ENCODE data around the gene ATG14.

ATG14 gene

GRCh38 chr14:55324812-55325211 lies 86.8 kb downstream of the ATG14 start:
- in situ Hi-C loops (cut with MboI; ENCODE audit: low sequenced_read_pairs): no loop called here

GRCh38 chr14:55323910-55324309 lies 87.7 kb downstream of the ATG14 start:
- in situ Hi-C loops (cut with MboI; ENCODE audit: low sequenced_read_pairs): no loop called here

- in situ Hi-C loops (cut with MboI; ENCODE audit: low sequenced_read_pairs): no loop called here
Measured at GRCh38 chr14:55318694-55319093, 92.9 kb downstream of the ATG14 start.

- in situ Hi-C loops (cut with MboI; ENCODE audit: low sequenced_read_pairs): no loop called here
Measured at GRCh38 chr14:55317542-55318306, 93.9 kb downstream of the ATG14 start.

GRCh38 chr14:55316564-55316963 lies 95.1 kb downstream of the ATG14 start:
- in situ Hi-C loops (cut with MboI; ENCODE audit: low sequenced_read_pairs): no loop called here
